ENCODE results near the gene IMMP2L. TPM values are rescaled to one million over a fixed set of nuclear protein-coding genes. Genes with fewer than 3 reads are reported as not detected.

IMMP2L gene
- polyA plus RNA-seq, 1 of the 3 experiments (the other 2 are of a cell fraction), result 10.7 TPM

DNA sequence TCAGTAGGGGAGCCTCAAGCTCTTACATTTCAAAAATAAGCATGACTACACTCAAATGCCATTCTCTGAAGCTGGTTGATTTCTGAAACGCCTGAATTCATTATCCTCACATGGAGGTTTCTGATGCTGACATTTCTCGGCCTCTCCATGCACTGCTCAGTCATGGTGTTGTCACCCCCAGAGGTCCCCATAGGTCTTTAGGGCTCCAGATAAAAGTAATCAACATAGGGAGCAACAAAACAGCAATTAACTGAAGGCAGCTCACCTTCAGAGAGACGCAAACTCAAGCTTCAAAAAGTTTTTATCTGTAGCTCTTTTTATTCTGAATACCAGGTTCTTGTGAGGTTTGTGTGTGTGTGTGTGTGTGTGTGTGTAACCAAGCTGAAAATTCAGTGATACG is 694.5 kb downstream of the IMMP2L start:
- Histone ChIP-seq H3K36me3 (replicated peaks in 1 of 2; ENCODE audit: control insufficient read depth in 1 of 2, insufficient read depth in 2 of 2, low read length in 1 of 2) (no peaks in the 10 kb centered on the region), H3K4me3 (ENCODE audit: low read depth in 2 of 2, low read length in 1 of 2) (no peak overlapping the region), H3K9ac (no peak overlapping the region), H3K9me3 (no peaks in the 10 kb centered on the region), H2AFZ (ENCODE audit: low read depth) (no peak overlapping the region), H3F3A (replicated peaks; ENCODE audit: insufficient read depth) (no peaks in the 10 kb centered on the region), H3K4me2 (no peak overlapping the region), H4K20me1 (ENCODE audit: insufficient read depth) (no peaks in the 10 kb centered on the region), H3K4me1 (ENCODE audit: control insufficient read depth in 1 of 2, insufficient read depth in 2 of 2, low read depth in 1 of 2, low read length in 1 of 2) (peaks cover 0 to 3% of the 10 kb centered on the region in 2 experiments; a peak in 2 of 4 replicates), H3K27me3 (ENCODE audit: insufficient read depth) (no peaks in the 10 kb centered on the region), H3K79me2 (ENCODE audit: insufficient read depth) (no peaks in the 10 kb centered on the region), H3K9me2 (no peaks in the 10 kb centered on the region; the same call in 1 of the 2 replicates), H3K27ac (ENCODE audit: low read depth in 2 of 2, low read length in 1 of 2) (no peak overlapping the region)
- TF ChIP-seq RAD21 (IDR thresholded peaks at IDR 0.05; ENCODE audit: low read length), result no peak
- no peak for TF ChIP-seq PBX3 (IDR thresholded peaks at IDR 0.05)
- no peak for TF ChIP-seq NFIC (IDR thresholded peaks at IDR 0.05; ENCODE audit: borderline replicate concordance)
- TF ChIP-seq ELF1 (IDR thresholded peaks at IDR 0.05), result no peak
- no peak for TF ChIP-seq EP300 (IDR thresholded peaks at IDR 0.05; ENCODE audit: borderline replicate concordance in 1 of 2, low read depth in 1 of 2, low read length in 1 of 2)
- no peak for TF ChIP-seq MEF2A (IDR thresholded peaks at IDR 0.05; ENCODE audit: borderline replicate concordance, low read depth)
- TF ChIP-seq RCOR1 (IDR thresholded peaks at IDR 0.05; ENCODE audit: low read length), result no peak
- TF ChIP-seq, protein P1, sequence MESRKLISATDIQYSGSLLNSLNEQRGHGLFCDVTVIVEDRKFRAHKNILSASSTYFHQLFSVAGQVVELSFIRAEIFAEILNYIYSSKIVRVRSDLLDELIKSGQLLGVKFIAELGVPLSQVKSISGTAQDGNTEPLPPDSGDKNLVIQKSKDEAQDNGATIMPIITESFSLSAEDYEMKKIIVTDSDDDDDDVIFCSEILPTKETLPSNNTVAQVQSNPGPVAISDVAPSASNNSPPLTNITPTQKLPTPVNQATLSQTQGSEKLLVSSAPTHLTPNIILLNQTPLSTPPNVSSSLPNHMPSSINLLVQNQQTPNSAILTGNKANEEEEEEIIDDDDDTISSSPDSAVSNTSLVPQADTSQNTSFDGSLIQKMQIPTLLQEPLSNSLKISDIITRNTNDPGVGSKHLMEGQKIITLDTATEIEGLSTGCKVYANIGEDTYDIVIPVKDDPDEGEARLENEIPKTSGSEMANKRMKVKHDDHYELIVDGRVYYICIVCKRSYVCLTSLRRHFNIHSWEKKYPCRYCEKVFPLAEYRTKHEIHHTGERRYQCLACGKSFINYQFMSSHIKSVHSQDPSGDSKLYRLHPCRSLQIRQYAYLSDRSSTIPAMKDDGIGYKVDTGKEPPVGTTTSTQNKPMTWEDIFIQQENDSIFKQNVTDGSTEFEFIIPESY (IDR thresholded peaks at IDR 0.05; ENCODE audit: borderline replicate concordance, low read depth), result no peak
- no peak for TF ChIP-seq JUND (IDR thresholded peaks at IDR 0.05)
- TF ChIP-seq FOSL2 (IDR thresholded peaks at IDR 0.05; ENCODE audit: borderline replicate concordance, low read depth), result no peak
- TF ChIP-seq, protein P2, sequence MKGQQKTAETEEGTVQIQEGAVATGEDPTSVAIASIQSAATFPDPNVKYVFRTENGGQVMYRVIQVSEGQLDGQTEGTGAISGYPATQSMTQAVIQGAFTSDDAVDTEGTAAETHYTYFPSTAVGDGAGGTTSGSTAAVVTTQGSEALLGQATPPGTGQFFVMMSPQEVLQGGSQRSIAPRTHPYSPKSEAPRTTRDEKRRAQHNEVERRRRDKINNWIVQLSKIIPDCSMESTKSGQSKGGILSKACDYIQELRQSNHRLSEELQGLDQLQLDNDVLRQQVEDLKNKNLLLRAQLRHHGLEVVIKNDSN (IDR thresholded peaks at IDR 0.05; ENCODE audit: borderline replicate concordance, low read depth), result no peak
- TF ChIP-seq FOXJ3 (CRISPR knock-in tag; IDR thresholded peaks at IDR 0.05), result no peak
- no peak for TF ChIP-seq RFX5 (IDR thresholded peaks at IDR 0.05; ENCODE audit: low read length)
- TF ChIP-seq RXRA (IDR thresholded peaks at IDR 0.05; ENCODE audit: borderline replicate concordance, low read depth), result no peak
- ChIA-PET POLR2A (no interaction called here), CTCF (interaction anchor here (0.9 kb wide), 1 partner anchor 9 kb away, joined by 3 read pairs; no protein-coding TSS in a partner anchor)
- WGBS (ENCODE audit: low lambda C conversion rate), result 79% methylated on average over 4 of the region's 4 CpGs
- DNase-seq, result no peak

DNA sequence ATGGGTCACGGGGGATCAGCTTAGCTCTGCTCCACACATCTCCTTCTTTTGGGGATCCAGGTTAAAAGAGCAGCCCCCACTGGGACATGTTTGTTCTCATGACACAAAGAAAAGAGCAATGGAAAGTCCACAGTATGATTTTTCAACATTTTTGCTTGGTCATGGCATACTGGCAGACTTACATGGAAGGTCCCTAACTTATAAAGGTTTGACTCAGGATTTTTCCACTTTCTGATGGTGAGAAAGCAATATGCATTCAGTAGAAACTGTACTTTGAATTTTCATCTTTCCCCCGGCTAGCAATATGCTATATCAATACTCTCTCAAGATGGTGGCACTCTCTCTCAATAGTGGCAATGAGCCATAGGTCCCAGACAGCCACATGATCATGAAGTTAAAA is 699.0 kb downstream of the IMMP2L start:
- no peaks in the 10 kb centered on the region for H3K9me2 ChIP-seq
- no peak overlapping the region for H3K9ac ChIP-seq
- H3K36me3 ChIP-seq (replicated peaks in 1 of 2; ENCODE audit: control insufficient read depth in 1 of 2, insufficient read depth in 2 of 2, low read length in 1 of 2), result no peaks in the 10 kb centered on the region
- H3K4me3 ChIP-seq (ENCODE audit: low read depth in 2 of 2, low read length in 1 of 2), result no peak overlapping the region
- POLR2A ChIA-PET, result no interaction called here
- H2AFZ ChIP-seq (ENCODE audit: low read depth), result no peak overlapping the region
- no peaks in the 10 kb centered on the region for H3F3A ChIP-seq (replicated peaks; ENCODE audit: insufficient read depth)
- no peaks in the 10 kb centered on the region for H4K20me1 ChIP-seq (ENCODE audit: insufficient read depth)
- no peak for DNase-seq
- WGBS (ENCODE audit: low lambda C conversion rate), result 79% methylated on average over 2 of the region's 2 CpGs
- no peaks in the 10 kb centered on the region for H3K9me3 ChIP-seq
- H3K27ac ChIP-seq (ENCODE audit: low read depth in 2 of 2, low read length in 1 of 2), result no peak overlapping the region
- H3K79me2 ChIP-seq (ENCODE audit: insufficient read depth), result no peaks in the 10 kb centered on the region
- no peaks in the 10 kb centered on the region for H3K27me3 ChIP-seq (ENCODE audit: insufficient read depth)
- no peak overlapping the region for H3K4me2 ChIP-seq
- CTCF ChIA-PET, result interaction anchor here (1.0 to 1.6 kb wide), 2 partner anchors 9 to 65 kb away, joined by 3 read pairs; no protein-coding TSS in a partner anchor
- peaks cover 0 to 1% of the 10 kb centered on the region in 2 experiments; a peak in 2 of 4 replicates for H3K4me1 ChIP-seq (ENCODE audit: control insufficient read depth in 1 of 2, insufficient read depth in 2 of 2, low read depth in 1 of 2, low read length in 1 of 2)
- TF ChIP-seq MEF2A (IDR thresholded peaks at IDR 0.05; ENCODE audit: borderline replicate concordance, low read depth) (no peak), POLR2AphosphoS5 (IDR thresholded peaks at IDR 0.05; ENCODE audit: low read depth, low read length) (no peak), TAF1 (IDR thresholded peaks at IDR 0.05; ENCODE audit: borderline replicate concordance, low read depth, low read length) (no peak), SIN3A (IDR thresholded peaks at IDR 0.05; ENCODE audit: borderline replicate concordance, low read depth, low read length) (no peak), SMC3 (IDR thresholded peaks at IDR 0.05; ENCODE audit: low read depth, low read length) (no peak), GABPA (IDR thresholded peaks at IDR 0.05; ENCODE audit: low read depth) (no peak), ELF1 (IDR thresholded peaks at IDR 0.05) (no peak), RXRA (IDR thresholded peaks at IDR 0.05; ENCODE audit: borderline replicate concordance, low read depth) (no peak), YY1 (IDR thresholded peaks at IDR 0.05; ENCODE audit: low read depth) (no peak), RCOR1 (IDR thresholded peaks at IDR 0.05; ENCODE audit: low read length) (no peak), FOXJ3 (CRISPR knock-in tag; IDR thresholded peaks at IDR 0.05) (no peak), NFIC (IDR thresholded peaks at IDR 0.05; ENCODE audit: borderline replicate concordance) (no peak), CHD2 (IDR thresholded peaks at IDR 0.05; ENCODE audit: low read length, partially characterized antibody) (no peak)
- TF ChIP-seq, protein P3, sequence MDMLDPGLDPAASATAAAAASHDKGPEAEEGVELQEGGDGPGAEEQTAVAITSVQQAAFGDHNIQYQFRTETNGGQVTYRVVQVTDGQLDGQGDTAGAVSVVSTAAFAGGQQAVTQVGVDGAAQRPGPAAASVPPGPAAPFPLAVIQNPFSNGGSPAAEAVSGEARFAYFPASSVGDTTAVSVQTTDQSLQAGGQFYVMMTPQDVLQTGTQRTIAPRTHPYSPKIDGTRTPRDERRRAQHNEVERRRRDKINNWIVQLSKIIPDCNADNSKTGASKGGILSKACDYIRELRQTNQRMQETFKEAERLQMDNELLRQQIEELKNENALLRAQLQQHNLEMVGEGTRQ (IDR thresholded peaks at IDR 0.05; ENCODE audit: borderline replicate concordance, low read depth, low read length), result no peak
- TF ChIP-seq, protein P4, sequence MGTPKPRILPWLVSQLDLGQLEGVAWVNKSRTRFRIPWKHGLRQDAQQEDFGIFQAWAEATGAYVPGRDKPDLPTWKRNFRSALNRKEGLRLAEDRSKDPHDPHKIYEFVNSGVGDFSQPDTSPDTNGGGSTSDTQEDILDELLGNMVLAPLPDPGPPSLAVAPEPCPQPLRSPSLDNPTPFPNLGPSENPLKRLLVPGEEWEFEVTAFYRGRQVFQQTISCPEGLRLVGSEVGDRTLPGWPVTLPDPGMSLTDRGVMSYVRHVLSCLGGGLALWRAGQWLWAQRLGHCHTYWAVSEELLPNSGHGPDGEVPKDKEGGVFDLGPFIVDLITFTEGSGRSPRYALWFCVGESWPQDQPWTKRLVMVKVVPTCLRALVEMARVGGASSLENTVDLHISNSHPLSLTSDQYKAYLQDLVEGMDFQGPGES (IDR thresholded peaks at IDR 0.05; ENCODE audit: low read depth, low read length), result no peak

Data from SK-N-SH (cell line).